NCI-H748 (cell line): ENCODE results near the gene FOXR1.

Experiments used
- DNase-seq: peaks from one replicate; lab custom pipeline; 2025; ENCODE audit not compliant: unreplicated experiment; lab: John Stamatoyannopoulos, UW

Gene FOXR1, protein sequence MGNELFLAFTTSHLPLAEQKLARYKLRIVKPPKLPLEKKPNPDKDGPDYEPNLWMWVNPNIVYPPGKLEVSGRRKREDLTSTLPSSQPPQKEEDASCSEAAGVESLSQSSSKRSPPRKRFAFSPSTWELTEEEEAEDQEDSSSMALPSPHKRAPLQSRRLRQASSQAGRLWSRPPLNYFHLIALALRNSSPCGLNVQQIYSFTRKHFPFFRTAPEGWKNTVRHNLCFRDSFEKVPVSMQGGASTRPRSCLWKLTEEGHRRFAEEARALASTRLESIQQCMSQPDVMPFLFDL

DNA sequence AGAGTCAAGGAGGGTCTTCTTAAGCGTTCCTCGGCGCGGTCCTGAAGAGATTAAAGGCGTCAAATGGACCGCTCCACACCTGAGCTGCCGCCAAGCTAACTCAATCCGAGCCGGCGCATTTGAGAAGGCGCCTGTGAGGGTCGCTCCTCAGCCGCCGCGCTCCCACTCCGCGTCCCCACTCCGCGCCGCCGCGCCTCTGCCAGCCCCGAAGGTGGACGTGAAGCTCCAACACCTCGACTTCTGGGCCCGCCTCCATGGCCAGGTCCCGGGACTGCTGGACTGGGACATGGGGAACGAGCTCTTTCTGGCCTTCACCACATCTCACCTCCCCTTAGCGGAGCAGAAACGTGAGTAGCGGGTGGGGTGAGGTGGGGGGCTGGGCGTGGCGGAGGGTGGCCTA, at the start of gene FOXR1:
Gene FOXR1 (plus strand): TSS at position 116 of the 400 bp plus-strand sequence. CDS start 171 bp downstream, at position 287.
- DNase-seq = no peak

DNA sequence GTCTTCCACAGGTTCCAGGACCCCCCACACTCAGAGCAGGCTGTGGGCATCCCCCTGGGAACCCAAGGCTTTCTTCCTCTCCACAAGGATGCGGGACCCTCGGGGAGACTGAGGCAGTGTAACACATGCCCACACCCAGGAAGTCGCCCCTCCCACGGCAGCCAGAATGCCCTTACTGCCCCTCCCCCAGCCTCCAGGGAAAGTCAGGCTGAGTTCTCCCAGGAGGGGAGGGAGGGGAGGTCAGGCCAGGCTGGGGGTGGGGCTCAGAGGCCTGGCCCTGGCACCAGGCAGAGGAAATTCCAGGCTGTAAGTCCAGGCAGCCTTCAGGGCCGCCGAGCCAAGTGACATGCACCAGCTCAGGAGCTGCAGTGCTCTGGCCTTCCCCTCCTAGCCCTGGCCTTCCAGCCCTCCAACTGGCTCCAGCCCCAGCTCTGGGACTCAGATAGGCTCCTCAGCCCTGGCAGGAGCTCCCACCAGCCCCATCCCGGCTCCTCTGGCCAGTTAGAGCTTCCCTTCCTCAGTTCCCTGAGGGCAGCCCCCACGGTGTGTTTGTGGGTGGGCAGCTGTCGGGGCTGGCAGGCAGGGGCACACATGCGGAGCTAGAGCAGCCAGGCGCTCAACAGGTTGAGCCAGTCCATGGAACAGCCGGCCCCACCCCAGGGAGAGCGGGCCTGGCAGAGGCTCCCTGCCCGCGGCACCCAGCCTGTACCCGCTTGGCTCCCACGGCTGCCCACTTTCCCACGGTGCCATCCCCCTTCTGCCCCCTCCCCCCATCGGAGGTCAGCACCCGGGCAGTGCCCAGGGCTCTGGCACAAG, 49.4 kb upstream of the FOXR1 start:
- DNase-seq = no peak

DNA sequence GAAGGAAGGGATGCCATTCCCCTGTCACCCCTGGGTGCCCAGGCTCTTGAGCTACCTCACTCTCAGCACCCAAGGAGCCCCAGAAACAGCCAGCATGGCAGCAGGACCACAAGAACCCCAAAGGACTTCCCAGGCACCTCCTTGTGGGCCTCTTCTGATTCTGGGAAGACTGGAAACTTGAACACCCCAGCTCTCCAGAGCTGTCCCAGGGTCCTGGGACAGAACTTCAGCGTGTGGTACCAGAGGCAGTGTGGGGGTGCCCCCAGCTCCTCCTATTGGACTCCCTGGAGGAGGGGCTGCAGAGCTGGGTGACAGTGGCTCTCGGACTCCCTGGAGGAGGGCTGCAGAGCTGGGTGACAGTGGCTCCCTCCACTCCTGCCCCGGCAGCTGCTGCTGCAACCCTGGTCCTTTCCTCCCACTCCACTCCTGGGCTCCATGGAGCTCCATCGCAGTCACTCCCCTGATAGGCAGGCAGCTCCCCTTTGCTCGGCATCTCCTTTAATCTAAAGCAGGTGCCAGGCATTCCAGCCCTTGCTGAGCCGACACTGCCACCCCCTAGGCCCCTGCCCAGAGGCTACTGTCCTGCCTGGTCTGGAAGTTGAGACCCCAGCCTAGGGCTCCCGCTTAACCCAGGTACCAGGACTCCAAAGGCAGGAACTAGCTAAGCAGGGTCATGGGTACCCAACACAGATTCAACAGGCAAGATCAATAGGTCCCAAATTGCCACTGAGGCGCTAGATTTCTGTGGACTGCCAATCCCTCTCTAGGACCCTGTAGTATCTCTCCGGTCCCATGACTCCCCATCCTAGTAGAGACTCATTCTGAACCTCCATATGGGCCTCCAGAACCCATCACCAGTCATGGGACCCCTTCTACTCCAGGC, 48.6 kb upstream of the FOXR1 start:
- no peak for DNase-seq

DNA sequence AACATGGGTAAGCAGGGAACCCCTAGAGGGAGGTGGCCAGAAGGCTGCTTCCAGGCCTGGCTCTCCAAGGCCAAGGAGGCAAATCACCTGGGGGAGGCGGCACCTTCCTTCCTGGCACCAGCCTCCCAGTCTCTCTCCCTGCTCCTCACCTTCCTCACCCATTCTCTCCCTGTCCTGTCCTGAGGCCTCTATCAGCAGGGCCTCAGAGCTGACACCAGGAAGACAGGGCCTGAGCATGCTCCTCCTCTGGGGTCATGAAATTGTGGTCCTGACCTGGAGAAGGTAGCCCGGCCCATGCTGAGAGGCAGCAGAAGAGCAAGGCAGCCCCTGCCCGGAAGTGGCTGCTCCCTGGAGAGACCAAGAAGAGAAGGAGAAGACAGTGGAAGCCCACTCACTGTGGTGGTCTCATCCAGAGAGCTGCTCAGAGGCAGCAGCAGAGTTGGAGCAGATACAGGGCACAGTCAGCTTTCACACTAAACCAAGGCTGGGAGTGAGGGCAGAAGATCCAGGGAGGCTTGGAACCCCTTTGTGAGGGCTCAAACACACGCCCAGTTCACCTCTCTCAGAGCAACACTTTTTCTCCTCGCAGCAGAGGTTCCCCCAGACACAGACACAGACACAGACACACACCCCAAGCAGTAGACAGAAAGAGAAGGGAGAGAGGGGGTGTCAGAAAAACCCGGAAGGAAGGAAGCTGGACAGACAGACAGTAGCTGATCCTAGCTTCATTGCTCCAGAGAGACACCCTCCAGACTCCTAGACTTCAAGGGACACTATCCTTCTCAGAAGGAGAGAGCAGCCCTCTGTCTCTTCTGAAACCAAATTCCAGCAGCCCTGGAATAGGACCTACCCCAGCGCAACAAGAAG, 47.6 kb upstream of the FOXR1 start:
- no peak for DNase-seq

DNA sequence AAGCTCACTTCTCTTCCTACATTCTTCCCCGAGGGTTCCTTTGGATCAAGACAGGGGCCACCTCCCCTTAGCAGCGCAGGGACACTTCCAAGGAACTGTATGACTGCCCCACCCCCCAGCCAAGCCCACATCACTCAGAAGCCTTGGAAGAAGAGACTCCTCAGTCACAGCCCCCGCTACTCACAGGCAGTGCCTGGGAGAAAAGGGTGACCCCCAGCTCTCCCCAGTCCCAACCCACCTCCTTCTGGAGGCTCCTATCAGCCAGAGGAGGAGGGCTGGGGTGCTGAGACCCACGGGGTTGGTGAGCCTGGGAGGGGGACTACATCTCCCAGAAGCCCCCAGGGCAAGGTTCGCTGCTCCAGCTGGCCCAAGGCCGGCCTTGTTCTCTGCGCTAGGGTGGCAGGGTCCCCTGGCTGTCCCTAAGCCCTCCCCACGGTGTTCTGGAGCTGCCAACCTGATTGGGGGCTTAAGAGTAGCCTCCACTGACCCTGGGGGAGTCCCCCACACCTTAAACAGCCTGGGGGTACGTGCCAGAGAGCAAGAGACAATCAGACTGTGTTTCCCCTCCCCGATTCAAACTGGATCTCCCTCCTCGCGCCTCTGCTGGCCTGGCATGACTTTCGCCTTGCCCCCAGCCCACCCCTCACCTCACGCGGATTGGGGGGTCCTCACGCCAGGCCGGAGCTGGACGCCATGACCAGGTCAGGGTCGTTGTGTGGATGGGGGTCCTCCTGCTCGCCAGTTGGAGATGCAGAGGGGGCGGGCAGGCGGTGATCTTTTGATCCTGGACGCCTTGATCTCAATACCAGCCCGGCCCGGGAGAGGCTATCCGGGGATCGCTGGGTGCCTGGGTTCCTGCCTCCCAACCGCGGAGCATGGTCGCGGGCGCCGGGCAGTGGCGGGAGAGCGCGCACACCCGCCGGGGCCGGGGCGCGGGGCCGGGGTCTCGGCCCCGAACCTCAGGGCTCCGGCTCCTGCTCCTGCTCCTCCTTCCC, 46.7 kb upstream of the FOXR1 start:
- peak; percentile 45 for DNase-seq

DNA sequence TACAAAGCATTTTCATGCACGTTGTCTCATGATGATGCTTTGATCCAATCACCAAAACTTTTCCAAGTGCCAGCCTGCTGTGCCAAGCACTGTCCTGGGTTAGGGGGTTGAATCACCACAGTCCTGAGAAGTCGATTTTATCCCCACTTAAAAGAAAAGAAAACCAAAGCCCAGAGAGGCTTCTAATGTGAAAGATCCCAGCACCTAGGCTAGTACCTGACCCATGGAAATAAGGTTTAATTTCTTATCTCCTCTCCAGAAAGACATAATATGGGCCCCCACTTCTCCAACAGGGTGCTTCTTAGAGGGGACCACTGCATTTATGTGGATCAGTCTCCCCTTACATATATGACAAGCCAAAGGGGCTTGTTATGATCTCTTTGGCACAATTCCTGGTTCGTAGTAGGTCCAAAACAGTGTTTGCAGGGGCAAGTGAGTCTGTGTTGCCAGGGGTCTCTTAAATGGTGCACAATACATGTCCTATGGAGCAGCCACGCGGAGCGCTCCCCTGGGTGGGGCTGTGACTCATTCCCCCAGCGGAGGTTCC, 43.9 kb upstream of the FOXR1 start:
- DNase-seq = no peak

DNA sequence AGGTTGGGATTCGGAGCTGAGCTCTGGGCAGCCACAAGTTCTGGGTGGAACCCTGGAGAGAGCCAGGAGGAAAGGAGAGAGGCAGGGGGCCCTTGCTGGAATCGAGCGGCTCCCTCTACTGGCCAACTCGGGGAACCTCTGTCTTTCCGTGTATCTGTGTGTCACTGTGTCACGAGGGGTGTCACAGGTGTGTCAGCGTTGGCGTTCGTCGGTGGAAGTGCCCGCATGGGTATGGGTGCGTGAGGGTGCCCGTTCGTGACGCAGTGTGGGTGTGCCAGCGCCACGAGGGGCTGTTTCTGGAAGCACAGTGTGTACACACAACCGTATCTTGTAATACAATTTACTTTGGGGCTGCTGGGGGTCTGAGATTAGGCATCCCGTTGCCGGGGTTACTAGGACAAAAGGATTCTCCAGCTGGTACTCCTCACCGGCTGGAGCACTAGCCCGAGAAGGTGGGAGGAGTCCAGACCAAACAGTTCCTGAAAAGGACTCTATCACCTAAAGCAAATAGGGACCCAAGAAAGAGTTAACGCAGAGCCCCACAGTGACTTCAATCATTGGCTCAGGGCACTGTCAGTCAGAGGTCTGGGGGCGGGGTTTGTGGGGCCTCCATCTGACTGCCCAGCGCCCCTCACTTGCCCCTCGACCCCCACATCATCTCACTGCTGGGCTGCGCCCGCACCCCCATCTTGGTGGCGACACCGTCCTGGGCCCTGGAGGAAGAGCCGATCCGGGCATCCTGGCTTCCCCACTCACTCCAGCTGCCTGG, 43.3 kb upstream of the FOXR1 start:
- peak; percentile 84 for DNase-seq

DNA sequence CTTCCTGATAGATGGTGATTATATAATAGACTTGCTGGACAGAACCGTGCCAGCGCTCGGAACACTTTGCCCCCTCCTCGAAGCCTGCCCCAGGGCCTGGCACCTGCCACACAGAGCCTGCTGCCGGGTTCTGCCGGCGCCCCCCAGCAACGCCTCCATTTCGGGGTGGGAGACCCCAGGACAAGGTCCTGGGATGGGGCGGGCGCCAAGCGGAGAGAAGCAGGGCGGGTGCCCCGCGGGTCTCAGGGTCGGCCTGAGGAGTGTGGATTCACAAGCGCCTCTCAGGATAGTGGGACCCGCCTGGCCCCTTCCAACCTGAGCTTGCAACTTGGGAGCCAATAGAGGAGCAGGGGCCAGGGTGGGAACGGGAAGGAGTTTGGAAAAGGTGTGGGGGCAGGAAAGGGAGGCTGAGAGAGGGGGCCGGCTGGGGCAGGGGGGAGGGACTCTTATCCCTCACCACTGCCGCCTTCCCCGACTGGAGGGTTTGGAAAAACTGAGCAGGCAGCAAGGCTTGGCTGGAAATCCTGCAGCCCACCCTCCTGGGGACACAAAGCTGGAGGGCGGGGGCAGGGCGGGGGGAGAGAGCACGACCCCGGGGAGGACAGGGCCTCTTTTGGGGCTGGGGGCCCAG, 42.6 kb upstream of the FOXR1 start:
- peak; percentile 63 for DNase-seq

DNA sequence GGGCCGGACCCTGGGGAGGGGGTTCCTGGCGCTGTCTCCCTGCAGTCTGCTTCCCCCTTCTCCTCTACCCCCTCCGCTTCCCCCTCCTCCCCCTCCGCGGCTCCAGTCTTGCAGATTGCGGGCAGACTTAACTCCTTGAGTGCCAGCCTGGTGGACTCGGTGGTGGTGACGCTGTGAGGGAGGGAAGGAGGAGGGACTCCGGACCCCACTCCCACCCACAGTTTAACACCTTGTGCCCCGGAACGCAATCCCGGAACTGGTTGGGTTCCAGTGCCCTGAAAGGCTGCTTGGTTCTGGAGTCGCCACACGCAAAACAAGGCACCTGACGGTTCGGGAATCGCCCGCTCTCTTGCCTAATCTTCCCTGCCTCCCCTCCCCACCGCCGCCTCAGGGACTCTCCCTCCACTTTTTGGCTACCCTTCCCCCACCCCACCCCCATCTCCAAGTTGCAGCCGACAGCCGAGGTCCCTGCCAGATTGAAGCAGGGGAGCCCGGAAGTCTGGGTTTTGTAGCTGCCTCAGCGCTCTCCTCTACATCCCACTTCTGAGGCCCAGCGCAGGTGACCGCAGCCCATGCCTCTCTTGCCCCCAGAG, 42.0 kb upstream of the FOXR1 start:
- DNase-seq = peak; percentile 82

DNA sequence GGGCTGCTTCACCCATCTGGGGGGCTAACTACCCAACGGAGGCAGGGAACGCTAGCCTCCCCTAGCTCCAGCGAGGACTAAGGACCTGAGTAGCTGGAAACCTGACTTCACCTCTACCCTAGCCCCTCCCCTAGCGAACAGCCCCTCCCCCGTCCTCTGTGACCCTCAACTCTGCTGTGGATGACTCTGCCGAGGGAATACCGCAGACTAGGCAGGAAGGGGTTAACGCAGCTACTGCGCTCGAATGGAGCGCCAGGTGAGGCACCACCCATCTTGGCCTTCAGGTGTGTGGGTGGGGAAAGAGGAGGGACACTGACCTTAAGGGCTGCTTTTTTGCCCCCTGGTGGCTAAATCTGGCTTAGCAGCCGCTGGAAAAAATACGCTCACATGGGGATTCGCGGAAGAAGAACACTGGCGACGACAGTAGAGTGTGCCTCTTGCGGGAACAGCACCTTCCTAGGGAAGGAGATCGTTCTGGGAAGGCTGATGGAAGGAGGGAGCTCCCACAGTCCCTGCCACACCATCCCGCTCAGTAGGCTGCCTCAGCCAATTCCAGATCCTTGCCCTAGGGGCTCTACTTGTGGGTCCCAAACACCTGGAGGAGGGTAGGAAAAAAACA, 41.4 kb upstream of the FOXR1 start:
- peak; percentile 94 for DNase-seq

DNA sequence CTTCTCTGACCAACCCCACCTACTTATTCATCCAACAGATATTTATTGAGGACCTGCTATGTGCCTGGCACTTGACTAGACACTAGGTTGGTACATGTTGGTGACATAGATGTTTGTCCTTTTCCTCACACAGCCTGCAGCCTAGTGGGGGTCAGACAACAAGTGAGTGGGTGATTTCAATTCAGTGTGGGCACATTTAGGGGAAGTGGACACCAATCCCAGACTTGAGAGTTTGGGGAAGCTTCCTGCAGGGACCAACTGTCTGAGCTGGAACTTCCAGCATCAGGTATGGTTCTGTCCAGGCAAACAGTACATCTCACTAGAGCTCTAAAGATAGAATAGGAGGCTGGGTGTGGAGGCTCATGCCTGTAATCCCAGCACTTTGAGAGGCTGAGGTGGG, 40.0 kb upstream of the FOXR1 start:
- DNase-seq = no peak

DNA sequence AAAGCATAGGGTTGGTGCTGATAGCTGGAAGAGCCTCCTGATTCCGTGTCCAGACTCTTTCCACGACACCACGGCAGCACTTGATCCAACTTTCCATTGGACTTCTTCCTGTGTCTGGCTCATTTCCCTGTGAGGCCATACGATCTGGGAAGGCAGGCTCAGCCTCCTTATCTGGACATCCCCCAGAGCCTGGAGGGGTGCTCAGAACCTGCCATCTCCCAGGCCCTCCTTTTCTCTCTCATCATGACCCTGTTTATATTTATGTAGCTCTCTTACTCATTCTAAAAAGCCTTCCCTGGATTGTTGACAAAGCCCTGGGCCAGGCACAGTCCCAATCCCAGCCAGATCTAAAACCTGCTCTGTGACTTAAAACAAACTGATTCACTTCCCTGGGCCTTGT, 38.1 kb upstream of the FOXR1 start:
- no peak for DNase-seq

DNA sequence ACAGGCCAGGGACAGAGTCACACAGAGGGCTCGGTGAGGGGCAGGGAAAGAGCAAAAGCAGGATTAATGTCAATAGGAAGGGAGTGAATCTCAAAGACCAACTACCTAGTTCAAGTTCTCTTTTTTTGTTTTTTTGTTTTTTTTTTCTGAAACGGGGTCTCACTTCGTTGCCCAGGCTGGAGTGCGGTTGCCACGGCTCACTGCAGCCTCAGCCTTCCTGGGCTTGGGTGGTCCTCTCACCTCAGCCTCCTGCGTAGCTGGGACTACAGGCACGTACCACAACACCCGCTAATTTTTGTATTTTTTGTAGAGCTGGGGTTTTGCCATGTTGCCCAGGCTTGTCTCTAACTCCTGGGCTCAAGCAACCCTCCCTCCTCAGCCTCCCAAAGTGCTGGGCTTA, 36.2 kb upstream of the FOXR1 start:
- DNase-seq = no peak

DNA sequence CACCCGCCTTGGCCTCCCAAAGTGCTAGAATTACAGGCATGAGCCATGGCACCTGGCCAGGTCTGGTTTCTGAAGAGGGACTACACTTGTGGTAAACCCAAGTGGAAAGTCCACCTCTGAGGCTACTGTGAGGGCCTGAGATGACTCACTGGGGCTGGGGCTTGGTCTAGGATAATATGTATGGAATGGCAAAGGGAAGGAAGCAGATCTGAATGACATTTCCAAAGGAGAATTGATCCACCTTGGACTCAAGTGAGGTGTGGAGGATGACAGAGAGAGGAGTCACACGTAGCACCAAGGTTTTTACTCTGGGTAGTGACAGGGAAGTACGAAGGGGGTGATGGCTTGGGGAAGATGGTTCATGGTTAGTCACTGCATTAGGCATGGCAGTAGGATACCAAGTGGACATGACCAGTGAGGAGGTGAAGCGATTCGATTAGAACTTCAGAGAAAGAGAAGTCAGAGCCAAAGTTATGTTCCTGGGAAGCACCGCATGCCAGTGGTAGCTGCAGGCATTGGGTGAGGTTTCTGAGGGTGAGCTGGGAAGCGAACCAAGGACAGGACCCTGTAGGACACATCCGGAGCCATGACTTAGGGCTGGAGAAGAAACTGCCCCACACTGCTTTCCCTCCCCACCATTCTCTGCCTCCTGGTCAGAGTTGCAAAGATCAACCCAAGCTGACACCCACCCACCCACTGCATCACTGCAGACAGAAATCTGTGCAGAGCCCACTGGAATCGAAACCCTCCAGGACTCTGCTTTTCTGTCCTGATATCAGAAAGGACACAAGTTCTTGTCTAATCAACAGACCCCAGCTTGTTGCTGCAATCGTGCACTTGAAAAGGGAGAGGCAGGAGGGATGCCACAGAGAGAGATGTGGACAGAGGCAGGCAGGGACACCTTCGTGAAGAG, 32.8 kb upstream of the FOXR1 start:
- DNase-seq = no peak

DNA sequence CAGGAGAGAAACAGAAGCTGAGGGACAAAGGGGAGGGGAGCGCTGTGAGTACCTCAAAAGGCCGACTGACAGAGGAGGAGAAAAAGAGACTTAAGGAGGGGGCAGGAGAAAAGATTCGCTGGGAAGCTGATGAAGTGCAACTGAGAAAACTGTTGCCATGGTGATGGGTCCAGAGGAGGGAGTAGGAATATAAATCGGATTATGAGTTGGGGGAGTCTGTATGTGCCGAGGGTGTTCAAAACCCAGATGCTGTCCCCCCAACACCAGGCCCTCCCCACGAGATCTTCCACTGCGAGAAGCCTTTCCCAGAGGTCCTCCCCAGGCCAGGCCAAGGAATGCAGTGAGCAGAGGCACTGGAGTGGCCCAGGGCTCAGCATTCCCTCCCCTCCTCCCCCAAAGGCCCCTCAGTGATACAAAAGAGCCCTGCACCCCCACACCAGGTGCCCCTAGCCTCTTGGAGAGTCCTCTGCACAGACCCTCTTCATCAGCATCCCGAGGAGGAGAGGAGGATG, 32.1 kb upstream of the FOXR1 start:
- no peak for DNase-seq
